ENCODE results near the gene NDUFV1.

DNA sequence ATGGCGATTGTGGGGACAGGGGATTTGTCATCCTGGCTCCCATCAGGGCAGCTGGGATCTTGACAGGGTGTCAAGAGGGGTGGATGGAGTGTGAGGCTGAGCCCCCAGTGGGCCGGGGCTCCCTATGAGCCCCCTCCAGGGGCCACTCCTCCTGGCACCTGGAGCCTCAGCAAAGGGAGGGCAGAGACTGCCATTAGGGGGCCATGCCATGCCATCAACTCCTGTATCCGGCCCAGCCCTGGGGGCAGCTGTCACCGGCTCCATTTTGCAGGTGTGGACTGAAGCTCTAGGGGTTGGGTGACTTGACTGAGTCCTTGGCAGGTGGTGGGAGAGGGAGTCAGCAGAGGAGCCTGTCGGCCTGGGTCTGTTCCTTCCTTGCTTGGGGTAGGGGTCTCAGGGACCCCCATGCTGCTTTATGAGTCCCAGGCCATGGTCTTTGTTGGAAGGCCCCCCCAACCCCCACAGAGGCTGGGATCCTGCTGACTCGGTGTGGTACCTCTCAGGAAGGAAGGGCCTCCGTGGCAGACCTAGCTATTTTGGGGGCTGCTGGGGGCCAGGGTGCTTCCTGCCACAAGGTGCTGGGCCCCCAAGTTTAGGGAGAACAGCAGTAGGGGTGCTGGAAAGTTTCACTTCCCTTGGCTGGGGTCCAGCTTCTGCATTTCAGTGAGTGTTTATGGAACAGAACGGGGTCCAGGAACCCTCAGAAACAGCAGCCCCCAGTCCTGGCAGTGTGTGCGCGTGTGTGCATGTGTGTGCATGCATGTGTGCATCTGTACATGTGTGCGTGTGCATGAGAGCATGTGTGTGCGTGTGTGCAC, 42.3 kb downstream of the NDUFV1 start:
- TF ChIP-seq, protein P1, sequence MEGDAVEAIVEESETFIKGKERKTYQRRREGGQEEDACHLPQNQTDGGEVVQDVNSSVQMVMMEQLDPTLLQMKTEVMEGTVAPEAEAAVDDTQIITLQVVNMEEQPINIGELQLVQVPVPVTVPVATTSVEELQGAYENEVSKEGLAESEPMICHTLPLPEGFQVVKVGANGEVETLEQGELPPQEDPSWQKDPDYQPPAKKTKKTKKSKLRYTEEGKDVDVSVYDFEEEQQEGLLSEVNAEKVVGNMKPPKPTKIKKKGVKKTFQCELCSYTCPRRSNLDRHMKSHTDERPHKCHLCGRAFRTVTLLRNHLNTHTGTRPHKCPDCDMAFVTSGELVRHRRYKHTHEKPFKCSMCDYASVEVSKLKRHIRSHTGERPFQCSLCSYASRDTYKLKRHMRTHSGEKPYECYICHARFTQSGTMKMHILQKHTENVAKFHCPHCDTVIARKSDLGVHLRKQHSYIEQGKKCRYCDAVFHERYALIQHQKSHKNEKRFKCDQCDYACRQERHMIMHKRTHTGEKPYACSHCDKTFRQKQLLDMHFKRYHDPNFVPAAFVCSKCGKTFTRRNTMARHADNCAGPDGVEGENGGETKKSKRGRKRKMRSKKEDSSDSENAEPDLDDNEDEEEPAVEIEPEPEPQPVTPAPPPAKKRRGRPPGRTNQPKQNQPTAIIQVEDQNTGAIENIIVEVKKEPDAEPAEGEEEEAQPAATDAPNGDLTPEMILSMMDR (conservative IDR thresholded peaks at IDR 0.05) = no peak
- TF ChIP-seq EZH2 (IDR thresholded peaks at IDR 0.05; ENCODE audit: low read depth) = no peak

All from PC-9 (cell line).